ENCODE measurements around the gene NKAIN4.
A peak's percentile ranks its signal among the peaks of the same experiment; 100 is the strongest.

Gene NKAIN4

DNA sequence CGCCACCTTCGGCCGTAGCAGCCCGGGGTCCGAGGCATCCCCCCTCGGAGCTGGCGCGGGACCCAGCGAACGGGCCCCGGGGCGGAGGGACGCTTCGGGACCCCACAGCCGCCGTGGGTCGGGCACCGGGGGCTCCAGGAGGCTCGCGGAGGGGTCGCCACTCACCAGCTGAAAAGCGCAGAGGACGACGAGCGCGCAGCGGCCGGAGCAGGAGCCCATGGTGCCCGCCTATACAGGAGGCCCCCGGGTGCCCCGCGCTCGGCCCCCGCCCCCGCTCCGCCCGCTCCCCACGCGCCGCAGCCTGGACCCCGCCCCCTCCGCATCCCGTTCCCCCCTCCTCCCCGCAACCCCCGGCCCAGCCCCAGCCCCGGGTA, at the start of gene NKAIN4:
NKAIN4 (minus strand) TSS at position 232 of the 374 bp plus-strand sequence; CDS start at position 219, 13 bp downstream.
- DNase-seq (ENCODE audit: low read depth), result no peak

DNA sequence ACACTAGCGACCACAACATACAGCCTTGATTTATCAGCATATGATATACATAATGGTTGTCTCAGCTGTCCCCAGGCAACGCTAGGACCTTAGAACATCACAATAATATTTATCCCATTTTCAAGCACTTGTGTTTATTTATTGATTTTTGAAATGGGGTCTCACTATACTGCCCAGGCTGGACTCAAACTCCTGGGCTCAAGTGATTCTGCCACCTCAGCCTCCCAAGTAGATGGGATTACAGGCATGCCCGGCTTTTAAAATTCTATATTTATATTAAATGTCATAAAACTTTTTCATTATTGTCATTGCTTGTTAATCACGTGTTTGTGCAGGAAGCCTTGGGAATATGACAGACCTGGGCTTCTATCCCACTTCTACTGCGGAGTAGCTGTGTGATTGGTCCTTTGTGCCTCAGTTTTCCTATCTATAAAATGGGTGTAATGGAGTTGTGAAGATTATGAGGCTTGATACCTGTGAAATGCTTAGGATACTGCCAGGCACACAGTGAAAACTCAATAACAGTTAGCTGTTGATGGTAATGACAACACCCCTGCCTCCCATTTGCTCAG, 48.9 kb upstream of the NKAIN4 start:
- no peak for DNase-seq (ENCODE audit: low read depth)

DNA sequence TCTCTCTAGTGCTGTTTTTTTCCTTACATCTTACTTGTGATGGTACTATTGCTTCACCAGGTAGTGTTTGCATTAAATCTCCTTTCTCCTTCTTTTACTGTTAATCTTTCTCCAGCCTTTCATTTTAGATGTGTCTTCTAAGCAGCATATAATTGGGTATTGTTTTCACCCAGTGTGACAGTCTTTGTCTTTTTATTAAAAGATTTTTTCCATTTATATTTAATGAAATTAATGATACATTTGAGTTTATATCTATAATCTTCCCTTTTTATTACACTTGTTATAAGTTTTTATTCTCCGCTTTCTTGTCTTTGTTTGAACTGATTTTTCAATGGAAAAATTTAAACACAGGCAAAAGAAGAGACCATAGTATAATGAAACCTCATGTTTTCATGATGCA, 47.4 kb upstream of the NKAIN4 start:
- no peak for DNase-seq (ENCODE audit: low read depth)

DNA sequence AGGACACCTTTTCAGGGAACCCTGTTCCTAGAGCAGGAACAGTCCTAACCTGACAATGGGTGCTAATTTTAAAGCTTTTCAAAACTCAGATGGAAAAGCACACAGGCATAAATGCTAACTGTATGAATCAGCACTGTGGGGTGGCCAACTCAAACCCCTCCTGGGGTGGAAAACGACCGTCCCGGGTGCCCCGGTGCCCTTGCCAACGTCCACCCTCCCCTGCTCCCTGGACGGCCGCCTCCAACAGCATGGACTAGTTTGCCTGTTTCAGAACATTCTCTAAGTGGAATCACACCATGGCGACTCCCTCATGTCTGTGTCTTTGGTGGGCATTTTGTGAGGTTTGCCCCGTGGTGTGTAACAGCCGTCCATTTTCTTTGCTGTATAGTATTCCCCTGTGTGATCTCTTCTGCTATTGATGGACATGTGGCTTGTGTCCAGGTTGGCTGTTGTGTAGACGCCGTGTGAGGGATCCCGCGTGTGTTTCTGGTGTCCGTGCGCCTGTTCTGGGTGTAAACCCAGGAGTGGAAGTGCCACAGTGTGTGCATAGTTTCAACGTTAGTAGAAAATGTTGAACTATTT, 44.6 kb upstream of the NKAIN4 start:
- no peak for DNase-seq (ENCODE audit: low read depth)

DNA sequence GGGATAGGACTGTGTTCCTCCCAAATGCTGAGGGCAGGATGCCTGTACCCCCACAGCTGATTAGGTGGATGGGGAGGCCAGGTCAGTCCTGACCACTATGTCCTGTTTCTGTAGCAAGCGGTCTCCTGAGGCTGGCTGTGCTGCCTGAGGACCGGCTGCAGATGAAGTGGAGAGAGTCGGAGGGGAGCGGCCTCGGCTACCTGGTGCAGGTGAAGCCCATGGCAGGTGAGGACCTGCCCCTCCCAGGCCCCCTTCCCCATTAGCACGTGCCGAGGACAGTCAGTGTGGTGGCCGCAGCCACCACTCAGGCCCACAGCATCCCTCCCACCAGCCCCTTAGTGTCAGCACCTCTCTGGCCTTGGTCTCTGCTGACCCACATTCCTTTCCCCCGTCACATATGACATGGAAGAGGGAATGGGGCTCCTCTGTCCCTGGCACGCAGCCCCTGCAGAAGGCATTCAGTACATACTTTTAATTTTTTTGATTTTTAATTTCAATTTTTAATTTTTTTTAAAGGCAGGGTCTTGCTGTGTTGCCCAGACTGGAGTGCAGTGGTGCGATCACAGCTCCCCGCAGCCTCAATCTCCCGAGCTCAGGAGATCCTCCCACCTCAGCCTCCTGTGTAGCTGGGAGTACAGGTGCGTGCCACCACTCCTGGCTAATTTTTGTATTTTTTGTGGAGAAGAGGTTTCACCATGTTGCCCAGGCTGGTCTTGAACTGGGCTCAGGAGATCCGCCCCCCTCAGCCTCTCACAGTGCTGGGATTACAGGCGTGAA, 43.7 kb upstream of the NKAIN4 start:
- no peak for DNase-seq (ENCODE audit: low read depth)

DNA sequence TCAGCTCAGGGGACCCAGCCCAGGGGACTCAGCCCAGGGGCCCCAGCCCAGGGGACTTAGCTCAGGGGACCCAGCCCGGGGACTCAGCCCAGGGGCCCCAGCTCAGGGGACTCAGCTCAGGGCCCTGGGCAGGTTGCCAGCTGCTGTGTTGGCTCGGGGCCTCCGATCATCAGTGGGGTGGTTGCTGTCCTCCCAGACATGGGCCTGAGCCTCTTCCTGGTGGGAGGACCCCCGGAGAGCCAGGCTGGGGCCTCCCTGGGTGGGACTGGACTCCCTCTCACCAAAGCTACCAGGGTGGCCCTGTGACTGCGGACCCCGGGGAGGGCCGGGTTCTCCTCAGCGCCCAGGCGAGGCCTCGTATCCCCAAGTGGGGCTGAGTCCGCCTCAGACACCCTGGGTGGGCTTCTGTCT, 43.1 kb upstream of the NKAIN4 start:
- no peak for DNase-seq (ENCODE audit: low read depth)

DNA sequence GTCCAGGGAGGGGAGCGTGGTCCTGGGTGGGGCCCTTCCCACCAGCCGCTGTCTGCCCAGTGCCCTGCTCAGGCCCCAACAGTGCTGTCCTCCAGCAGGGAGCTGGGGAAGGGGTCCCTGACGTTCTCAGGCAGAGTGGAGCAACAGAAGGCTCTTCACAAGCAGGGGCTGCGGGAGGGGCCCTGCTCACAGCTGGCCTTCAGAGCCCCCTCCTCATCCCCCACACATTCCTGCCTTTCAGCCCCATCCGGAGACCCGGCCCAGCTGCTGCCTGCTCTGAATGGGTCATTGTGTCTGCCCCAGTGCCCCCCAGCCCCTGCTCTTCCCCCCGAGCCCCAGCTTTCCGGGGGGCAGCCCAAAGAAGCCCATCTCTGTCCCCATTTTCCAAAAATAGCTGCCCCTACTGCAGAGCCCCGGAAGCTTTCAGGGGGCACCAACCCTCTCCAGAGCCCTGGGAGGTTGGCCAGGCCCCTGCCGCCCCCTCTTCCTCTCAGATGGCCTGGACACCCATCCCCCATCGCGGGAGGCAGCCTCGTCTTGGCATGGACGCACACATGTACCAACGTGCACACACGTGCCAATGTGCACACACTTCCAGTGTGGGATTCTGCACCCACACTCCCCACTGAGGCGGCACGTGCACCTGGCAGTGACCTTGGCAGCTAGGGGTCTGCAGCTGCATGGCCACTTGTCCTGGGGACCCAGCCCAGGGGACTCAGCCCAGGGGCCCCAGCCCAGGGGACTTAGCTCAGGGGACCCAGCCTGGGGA, 42.5 kb upstream of the NKAIN4 start:
- DNase-seq (ENCODE audit: low read depth), result no peak

DNA sequence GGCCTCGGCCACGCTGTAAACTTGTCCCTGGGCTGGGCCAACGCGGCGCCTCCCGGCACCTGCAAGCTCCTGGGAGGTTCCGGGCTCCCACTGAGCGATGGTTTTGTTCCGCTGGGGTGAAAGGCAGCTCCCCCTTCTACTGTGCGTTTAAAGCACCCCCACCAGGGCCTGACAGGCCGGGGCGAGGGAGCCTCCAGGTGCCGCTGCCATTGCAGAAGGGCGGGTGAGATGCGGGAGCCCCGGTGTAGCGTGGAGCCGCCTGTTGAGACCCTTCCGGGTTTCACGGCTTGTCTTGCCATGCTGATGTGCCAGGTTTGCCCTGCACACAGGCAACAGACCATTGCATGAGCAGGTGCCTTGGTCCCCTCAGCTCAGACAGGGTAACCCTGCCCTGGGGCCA, 41.6 kb upstream of the NKAIN4 start:
- no peak for DNase-seq (ENCODE audit: low read depth)

DNA sequence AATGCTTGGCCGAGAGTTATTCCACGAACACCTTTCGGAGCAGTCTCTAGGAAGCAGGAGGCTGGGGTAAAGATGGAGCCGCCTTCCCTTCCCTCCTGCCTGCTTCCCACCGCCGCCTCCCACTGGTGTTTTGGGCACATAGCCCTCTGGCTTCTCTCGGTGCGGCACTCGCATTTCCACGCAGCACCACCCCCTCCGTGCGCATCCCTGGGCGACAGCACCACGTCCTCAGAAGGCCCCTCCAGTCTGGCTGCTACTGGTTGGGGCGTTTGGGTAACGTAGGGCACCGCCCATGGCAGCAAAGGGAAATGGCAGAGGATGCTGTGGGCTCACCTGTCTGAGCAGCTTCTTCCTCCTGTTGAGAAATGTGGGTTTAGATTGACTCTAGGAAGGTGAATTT, 41.2 kb upstream of the NKAIN4 start:
- no peak for DNase-seq (ENCODE audit: low read depth)

DNA sequence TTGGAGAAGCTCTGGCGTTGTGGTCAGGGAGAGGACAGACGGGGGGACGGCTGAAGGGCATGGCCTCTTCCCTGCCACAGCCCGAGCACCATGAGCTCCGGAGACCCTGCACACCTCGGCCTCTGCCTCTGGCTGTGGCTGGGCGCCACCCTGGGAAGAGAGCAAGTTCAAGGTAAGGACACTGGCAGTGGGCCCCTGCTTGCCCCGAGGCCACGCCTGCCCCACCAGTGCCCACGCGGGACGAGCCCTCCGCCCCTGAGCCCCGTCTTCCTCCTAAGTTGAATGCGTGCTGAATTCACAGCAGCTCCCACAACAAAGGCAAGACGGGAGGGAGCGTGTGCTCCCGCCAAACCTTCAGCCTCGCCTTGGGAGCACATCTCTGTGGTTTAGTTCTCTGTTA, 40.8 kb upstream of the NKAIN4 start:
- DNase-seq (ENCODE audit: low read depth), result no peak

DNA sequence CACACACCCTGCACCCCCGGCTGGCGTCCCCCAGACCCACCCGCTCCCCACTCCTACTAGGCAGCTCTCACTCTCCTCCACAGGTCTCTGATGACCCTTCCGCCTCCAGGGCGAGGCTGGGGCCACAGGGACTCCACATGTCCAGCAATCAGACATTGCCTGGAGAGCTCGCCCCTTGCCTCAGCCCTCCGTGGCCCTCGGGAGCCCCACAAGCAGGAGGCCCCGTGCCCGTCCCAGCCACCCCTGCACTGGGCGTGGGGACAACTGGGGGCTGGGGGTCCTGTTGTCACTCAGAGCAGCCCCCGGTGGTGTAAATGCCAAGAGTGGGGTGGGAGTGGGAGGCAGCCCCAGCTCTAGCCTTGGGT, 40.3 kb upstream of the NKAIN4 start:
- DNase-seq (ENCODE audit: low read depth), result no peak

DNA sequence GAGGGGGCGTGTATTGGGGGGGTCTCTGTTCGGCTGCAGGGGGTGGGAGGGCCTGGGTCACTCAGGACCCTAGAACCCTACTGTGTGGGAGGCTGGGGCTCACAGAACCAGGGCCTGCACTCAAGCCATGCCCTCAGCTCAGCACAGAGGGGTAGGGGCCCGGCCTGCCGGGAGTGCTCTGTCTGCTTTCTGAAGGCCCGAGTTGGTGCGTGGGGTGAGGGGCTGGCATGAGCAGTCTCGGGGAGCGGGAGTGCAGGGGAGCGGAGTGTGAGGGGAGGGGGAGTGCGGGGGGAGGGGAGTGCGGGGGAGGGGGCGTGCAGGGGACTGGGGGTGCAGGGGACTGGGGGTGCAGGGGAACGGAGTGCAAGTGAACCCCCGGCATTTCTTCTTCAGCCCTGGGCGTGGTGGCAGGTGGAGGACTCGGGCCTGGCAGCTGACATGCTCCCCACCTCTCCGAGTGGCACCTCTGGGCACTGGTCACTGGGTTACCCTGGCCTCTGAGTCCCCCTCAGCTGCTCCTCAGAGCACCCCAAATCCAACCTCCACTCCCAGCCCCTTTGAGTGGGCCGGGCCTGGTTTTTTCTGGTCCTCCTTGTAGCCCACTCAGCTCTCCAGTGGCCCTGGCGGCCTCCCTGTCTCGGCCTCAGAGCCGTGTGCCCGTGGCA, 39.7 kb upstream of the NKAIN4 start:
- no peak for DNase-seq (ENCODE audit: low read depth)

DNA sequence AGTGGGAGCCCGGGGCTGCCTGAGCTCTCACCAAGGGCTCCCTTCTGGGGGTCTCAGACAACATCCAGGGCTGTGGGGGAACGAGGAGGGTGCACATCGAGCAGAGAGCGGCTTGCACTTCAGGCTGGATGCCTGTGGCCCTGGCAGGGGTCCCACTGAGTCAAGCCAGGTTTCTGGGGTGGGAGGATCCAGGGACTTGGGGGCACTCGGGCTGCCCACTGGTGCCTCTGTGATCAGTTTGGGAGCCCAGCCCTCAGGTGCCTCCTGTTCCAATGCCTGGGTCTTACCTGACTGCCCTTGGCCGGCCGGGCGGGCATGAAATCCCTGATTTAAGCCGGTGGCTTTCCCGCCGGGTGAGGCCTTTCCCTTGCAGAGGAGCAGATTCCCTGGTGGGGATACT, 39.2 kb upstream of the NKAIN4 start:
- DNase-seq (ENCODE audit: low read depth), result no peak

DNA sequence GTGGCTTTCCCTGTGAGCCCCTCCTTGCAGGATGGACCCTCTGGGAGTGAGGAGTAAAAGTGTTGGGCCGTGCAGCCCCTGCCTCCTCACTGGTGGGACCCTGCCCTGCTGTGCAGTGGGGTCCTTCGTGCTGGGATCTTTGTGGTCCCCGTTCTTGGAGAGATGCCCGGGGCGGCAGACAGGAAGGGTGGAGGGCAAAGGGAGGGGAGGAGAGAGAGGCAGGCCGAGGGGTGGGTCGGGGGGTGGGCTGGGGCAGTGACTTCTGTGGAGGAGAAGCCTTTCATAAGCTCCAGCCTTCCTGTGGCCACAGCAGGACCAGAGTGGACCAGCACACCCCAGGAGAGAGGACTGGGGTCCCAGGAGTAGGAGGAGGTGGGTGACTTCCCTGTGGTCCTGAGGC, 38.6 kb upstream of the NKAIN4 start, which contains the start of gene COL20A1:
COL20A1 (plus strand) TSS at position 283 of the 400 bp plus-strand sequence. CDS start 1,922 bp downstream, outside the sequence.
- DNase-seq (ENCODE audit: low read depth), result no peak

DNA sequence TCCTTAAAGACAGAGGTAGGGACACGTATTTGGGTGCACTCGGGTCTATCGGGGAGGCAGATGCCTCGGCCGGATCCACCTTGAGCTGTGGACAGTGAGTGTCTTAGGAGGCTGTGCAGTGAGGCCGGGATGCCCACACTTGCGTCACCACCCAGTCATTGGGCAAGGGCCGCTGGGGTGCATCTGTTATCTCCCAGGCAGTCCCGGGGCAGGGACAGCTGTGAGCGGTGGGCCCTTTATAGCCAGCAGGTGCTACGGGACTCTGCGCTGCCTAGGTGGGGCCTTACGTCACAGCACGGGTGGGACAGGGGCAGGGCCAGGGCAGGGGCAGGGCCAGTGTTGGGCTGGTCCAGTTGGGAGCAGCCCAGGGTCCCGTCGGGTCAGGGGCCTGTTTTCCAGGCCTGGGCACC, 38.0 kb upstream of the NKAIN4 start:
- DNase-seq (ENCODE audit: low read depth), result no peak

DNA sequence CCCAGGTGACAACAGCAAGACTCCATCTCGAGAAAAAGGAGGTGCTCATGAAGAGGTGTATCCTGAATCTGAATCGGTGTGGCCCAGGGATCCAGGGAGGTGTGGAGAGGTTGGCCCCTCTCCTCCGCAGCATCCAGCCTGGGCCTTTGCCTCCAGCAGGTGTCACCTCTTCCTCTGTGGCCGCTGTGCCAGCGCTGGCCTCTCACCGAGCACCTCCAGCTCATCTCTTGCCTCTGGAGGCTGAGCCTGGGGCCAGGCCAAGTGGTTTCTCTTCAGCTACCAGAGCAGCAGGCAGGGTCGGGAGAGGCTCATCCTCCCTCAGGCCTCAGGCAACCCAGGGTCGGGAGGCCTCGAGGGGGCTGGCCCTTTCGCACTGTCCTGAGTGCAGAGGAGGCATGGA, 37.5 kb upstream of the NKAIN4 start:
- no peak for DNase-seq (ENCODE audit: low read depth)

DNA sequence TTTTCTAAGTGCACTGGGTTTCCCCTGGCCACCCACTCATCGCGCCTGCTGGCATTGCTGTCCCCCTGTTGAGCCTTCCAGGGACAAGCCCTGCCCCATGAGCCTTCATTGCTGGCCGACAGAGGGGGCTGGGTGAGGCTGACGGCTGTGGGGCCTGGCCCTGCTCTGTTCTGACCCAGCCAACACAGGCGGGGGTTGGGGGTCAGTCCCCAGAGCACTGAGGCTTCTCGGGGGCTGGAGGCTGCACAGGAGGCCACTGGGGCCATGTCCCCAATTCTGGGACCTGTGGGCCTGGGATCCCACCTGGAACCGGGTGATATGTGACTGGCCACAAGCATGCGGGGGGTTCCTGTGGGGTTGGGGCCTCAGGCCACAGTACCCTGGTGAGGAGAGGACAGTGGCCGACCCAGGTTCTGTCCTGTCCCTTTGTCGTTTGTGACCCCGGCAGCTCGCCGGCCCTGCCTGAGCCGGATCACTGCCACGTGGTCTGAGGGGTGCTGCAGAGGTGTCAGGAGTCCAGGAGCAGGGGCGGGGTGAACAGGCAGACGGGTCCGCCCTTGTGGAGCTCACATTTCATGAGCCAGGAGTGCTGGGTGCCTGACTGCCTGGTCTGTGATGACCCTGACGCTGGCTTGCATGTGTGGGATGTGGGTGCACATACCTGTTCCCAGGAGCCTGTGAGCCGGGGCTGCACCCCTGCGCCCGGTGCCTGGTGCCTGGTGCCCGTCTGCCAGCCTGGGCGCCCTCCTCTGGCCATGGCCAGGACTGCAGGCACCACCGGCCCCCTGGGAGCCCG, 36.6 kb upstream of the NKAIN4 start:
- DNase-seq (ENCODE audit: low read depth), result peak; percentile 50

DNA sequence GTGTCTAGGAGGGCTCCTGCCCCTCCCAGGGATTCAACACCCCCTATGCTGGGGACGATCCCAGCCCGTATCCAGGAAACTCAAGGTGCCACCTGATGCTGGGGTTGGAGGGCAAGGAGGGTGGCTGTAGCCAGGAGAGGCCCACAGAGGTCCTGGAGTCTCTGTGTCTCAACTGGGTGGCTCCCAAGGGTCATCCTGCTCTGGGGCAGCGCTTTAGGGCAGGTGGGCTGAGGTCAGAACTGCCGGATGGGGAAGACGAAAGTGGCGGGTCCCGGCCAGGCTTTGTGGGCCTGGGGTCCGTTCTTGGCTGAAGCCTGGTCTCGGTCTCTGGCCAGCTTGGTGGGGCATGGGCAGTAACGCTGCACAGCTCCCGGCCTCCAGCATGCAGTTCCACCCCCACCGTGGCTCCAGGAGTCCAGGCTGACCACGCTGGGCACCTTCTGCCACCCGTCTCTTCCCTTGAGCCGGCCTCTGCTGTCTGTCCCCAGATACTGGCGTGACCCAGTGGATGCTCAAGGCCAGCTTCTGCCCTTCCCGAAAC, 35.9 kb upstream of the NKAIN4 start:
- DNase-seq (ENCODE audit: low read depth), result no peak

DNA sequence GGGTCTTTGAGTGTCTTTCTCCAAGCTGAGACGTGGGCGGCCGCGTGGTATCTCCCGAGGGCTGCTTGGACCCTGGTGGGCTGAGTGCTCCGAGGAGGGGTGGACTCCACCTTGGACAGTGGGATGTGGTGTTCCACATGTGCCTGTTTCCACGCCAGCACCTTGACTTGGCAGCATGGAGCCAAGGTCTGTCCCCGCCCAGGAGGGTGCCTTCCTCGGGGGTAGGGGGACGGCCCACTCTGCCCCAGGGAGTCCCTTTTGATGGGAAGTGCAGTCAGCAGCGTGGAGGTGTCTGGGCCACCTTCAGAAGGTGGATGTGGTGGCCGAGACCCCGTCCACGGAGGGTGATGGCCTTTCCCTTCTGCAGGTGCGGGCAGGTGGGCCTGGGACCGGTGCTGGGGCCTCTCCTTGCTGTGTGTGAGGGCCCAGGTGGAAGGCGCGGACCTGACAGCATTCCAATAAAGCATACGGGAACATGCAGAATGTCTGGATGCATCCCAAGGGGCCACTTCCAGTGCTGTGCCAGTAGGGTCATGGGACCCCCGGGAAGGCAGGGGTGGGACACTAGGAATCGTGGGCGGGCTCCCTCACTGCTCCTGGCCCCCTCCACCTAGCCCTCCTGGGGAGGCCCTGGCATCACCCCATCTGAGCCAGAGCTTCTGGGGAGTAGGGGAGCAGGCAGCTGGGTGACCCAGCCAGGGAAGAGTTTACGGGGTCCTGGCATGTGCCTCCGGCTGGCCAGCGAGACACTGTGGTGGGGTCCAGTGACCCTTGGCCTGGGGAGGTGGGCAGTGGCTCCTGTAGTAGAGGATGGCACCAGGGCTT, 35.3 kb upstream of the NKAIN4 start:
- DNase-seq (ENCODE audit: low read depth), result no peak

DNA sequence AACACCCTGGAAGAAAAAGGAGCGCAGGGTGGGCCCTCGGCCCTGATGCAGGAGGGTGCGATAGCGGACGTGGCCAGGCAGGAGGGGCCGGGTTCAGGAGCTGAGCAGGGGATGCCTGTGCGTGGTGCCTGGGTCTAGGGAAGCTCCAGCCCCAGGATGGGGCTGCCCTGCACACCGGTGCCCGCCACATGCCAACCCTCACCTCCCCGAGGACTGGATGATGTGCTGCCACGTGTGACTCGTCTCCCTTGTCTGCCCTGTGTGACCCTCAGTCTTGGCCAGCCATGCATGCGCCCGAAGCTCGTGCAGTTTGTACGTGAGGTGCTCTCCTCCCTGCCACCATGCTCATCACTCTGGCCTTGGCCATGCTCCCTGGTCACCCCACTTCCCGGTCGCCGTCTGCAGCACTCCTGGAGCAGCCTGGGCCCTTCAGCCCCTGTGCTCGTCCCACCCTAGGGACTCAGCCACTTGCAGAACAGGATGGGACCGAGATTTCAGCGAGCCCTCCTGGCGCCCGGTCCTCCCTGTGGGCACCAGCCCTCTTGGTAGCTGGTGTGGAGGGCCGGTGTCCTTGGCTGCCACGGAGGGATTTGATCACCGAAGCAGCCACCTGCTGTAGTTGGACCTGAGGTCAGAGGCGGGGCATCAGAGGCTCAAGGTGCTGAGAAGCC, 34.5 kb upstream of the NKAIN4 start:
- no peak for DNase-seq (ENCODE audit: low read depth)

Measured in ELR (cell line).